Loucy (cell line): ENCODE data around the gene CCDC57.

ENCODE experiments used
- H2AFZ ChIP-seq: fragments of 200-600 bp; sonication (generic); 2 replicates; pipeline ENCODE4 v1.6.0; 2016; ENCODE audit warnings: antibody characterized with exemption, mild to moderate bottlenecking, low read length, moderate library complexity
- H3F3A ChIP-seq: fragments of 200-600 bp; 2 replicates; pipeline ENCODE4 v1.6.0; 2016; ENCODE audit warnings: antibody characterized with exemption, low read depth, mild to moderate bottlenecking
- H3K27me3 ChIP-seq: fragments of 200-600 bp; sonication (generic); 2 replicates; pipeline ENCODE4 v1.6.1; 2014; ENCODE audit warnings: low read length, mild to moderate bottlenecking; ENCODE audit not compliant: insufficient read depth, poor library complexity, severe bottlenecking
- H3K36me3 ChIP-seq: fragments of 200-600 bp; sonication (generic); 2 replicates; pipeline ENCODE4 v1.6.1; 2016; ENCODE audit warnings: low read length; ENCODE audit not compliant: insufficient read depth
- H3K4me1 ChIP-seq: fragments of 200-600 bp; sonication (generic); 2 replicates; pipeline ENCODE4 v1.5.1; 2014; ENCODE audit warnings: low read length, mild to moderate bottlenecking; ENCODE audit not compliant: insufficient read depth, poor library complexity, severe bottlenecking
- H3K4me2 ChIP-seq: fragments of 200-600 bp; sonication (generic); 2 replicates; pipeline ENCODE4 v1.6.0; 2014; ENCODE audit warnings: antibody characterized with exemption, low read length, low read depth, mild to moderate bottlenecking; ENCODE audit not compliant: poor library complexity, severe bottlenecking
- H3K4me3 ChIP-seq: fragments of 200-600 bp; sonication (generic); 2 replicates; pipeline ENCODE4 v1.5.1; 2014; ENCODE audit warnings: low read length, mild to moderate bottlenecking, mixed read lengths; ENCODE audit not compliant: poor library complexity, severe bottlenecking
- H3K79me2 ChIP-seq: fragments of 200-600 bp; sonication (generic); 2 replicates; pipeline ENCODE4 v1.6.1; 2014; ENCODE audit warnings: low read length; ENCODE audit not compliant: insufficient read depth
- H3K9ac ChIP-seq: fragments of 200-600 bp; sonication (generic); 2 replicates; pipeline ENCODE4 v1.6.0; 2014; ENCODE audit warnings: mild to moderate bottlenecking, low read depth, low read length, moderate library complexity; ENCODE audit not compliant: poor library complexity, severe bottlenecking
- H3K9me2 ChIP-seq: fragments of 200-600 bp; sonication (generic); replicated peaks from 2 replicates; pipeline ENCODE4 v1.6.1; 2016; ENCODE audit warnings: low read depth, low read length, mixed read lengths
- H3K9me3 ChIP-seq: fragments of 200-600 bp; sonication (generic); 2 replicates; pipeline ENCODE4 v1.6.1; 2014; ENCODE audit warnings: mild to moderate bottlenecking, antibody characterized with exemption, low read length, low read depth; ENCODE audit not compliant: insufficient read depth
- H4K20me1 ChIP-seq: fragments of 200-600 bp; sonication (generic); 2 replicates; pipeline ENCODE4 v1.6.0; 2014; ENCODE audit warnings: antibody characterized with exemption, low read length, mild to moderate bottlenecking; ENCODE audit not compliant: insufficient read depth, poor library complexity, severe bottlenecking
- CTCF ChIP-seq: fragments of 200-600 bp; sonication (generic); conservative IDR thresholded peaks from 2 replicates; pipeline ENCODE4 v1.5.1; 2014; ENCODE audit warnings: mild to moderate bottlenecking, antibody characterized with exemption, low read length
- EZH2phosphoT487 ChIP-seq: fragments of 200-600 bp; IDR thresholded peaks from 2 replicates; pipeline ENCODE4 v1.6.1; 2018; ENCODE audit warnings: antibody characterized with exemption, mild to moderate bottlenecking, moderate library complexity, borderline replicate concordance

Gene CCDC57

GRCh38 chr17:82173351-82174041 lies 39.1 kb downstream of the CCDC57 start:
- Histone ChIP-seq H3K9me2 (no peaks in the 10 kb centered on the region), H3K9ac (no peak overlapping the region), H3K9me3 (no peaks in the 10 kb centered on the region), H3K36me3 (peaks cover 69% of the 10 kb centered on the region; the same call in 1 of the 2 replicates), H2AFZ (no peak overlapping the region), H4K20me1 (no peaks in the 10 kb centered on the region), H3K27me3 (no peaks in the 10 kb centered on the region), H3F3A (no peaks in the 10 kb centered on the region), H3K4me1 (no peaks in the 10 kb centered on the region), H3K79me2 (no peaks in the 10 kb centered on the region), H3K4me3 (no peak overlapping the region), H3K4me2 (no peak overlapping the region)
- TF ChIP-seq EZH2phosphoT487 (no peak), CTCF (no peak)

DNA sequence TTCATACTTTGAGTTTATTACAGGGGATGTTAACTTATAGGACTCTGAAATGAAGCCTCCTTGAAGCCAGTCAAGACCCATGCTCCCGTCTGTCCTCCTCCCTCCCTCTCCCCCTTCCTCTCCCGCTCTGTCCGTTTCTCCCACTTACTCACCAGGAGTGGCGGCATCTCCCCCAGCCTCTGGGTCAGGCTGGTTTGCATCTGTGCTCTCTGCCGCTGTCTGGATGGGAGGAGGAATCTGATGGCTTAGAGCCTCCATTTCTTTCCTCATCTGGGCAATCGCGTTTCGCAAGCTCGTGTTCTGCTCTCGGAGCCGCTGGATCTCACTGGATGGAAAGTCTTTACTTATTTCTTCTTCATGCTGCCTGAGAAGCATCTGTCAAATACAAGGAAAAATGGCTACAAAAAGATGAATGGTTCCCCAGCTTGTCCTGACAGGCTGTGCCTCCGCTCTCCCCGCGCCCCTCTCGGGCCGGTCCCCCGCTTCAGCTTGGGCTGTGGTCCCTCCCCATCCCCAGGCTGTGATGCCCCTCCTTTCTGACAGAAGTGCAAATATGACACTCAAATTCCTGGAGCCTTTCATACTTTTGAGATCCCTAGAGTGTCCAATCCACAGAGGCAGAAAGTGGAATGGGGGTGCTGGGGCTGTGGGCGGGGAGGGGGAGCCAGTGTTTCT lies 40.0 kb downstream of the CCDC57 start:
- TF ChIP-seq CTCF = no peak
- H3K79me2 ChIP-seq = no peaks in the 10 kb centered on the region
- peaks cover 69% of the 10 kb centered on the region; the same call in 1 of the 2 replicates for H3K36me3 ChIP-seq
- no peaks in the 10 kb centered on the region for H3F3A ChIP-seq
- H3K4me2 ChIP-seq = no peak overlapping the region
- H3K4me1 ChIP-seq = no peaks in the 10 kb centered on the region
- H3K27me3 ChIP-seq = no peaks in the 10 kb centered on the region
- no peak overlapping the region for H3K4me3 ChIP-seq
- no peaks in the 10 kb centered on the region for H3K9me2 ChIP-seq
- no peaks in the 10 kb centered on the region for H3K9me3 ChIP-seq
- no peaks in the 10 kb centered on the region for H4K20me1 ChIP-seq
- H3K9ac ChIP-seq = no peak overlapping the region
- H2AFZ ChIP-seq = no peak overlapping the region

DNA sequence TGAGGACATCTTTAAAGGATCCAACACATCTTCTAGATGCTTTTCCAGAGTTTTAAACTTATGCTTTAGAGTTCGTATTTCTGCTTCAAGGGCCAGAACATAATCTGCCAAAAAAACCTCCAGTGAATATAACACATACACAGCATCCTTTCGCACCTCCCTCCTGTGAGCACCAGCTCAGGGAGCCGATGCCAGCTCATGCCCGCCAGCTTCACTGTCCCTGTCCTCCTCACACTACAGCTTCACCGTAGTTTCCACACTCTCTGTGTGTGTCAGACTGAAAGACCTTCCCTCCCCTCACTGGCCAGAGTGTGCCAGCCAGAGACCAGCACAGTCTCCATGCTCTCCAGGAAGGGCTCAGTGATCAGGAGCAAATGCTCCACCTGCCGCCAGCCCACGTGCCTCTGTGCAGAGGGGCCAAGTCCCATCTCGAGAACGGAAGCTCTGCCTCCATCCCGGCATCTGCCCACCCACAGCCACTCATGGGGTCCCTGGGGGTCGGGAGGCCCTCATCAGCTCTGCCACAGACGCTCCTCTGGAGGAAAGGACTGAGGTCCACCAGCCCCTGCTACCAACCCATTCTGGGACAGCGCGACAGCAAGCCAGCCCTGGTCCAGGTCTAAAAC lies 40.8 kb downstream of the CCDC57 start:
- Histone ChIP-seq H2AFZ (no peak overlapping the region), H3K79me2 (no peaks in the 10 kb centered on the region), H3F3A (no peaks in the 10 kb centered on the region), H3K9me2 (no peaks in the 10 kb centered on the region), H3K4me3 (no peak overlapping the region), H4K20me1 (no peaks in the 10 kb centered on the region), H3K4me2 (no peak overlapping the region), H3K27me3 (no peaks in the 10 kb centered on the region), H3K4me1 (no peaks in the 10 kb centered on the region), H3K9me3 (no peaks in the 10 kb centered on the region), H3K9ac (no peak overlapping the region), H3K36me3 (peaks cover 71% of the 10 kb centered on the region; the same call in 1 of the 2 replicates)
- TF ChIP-seq CTCF (no peak), EZH2phosphoT487 (no peak)
